ENCODE measurements around the gene PCDHGB5.
"Not testable (repeated sequence)": the region's sequence is repeated elsewhere in the genome, so short reads cannot be mapped to it uniquely, and the experiment has no call there.

Gene PCDHGB5

GRCh38 chr5:141375444-141376155 is 22.1 kb upstream of the PCDHGB5 start:
- DNase-seq (ENCODE audit: low read depth in 2 of 2, low spot score in 1 of 2): not testable (repeated sequence)

- no peak for DNase-seq (ENCODE audit: low read depth in 2 of 2, low spot score in 1 of 2)
These were observed 15.1 kb upstream of the PCDHGB5 start, which contains the start of gene PCDHGA7 for GRCh38 chr5:141382469-141383294. TSS of gene PCDHGA7 (plus strand) at chr5:141382742. CDS start at chr5:141382900, 158 bp downstream.

GRCh38 chr5:141383345-141383744 is 14.4 kb upstream of the PCDHGB5 start:
- no peak for DNase-seq (ENCODE audit: low read depth in 2 of 2, low spot score in 1 of 2)

GRCh38 chr5:141384471-141385267 is 13.1 kb upstream of the PCDHGB5 start:
- DNase-seq (ENCODE audit: low read depth in 2 of 2, low spot score in 1 of 2): no peak

- not testable (repeated sequence) for DNase-seq (ENCODE audit: low read depth in 2 of 2, low spot score in 1 of 2)
These were observed 10.0 kb upstream of the PCDHGB5 start, which contains the start of gene PCDHGB4 for GRCh38 chr5:141387557-141388311. TSS of gene PCDHGB4 (plus strand) at chr5:141387698. CDS start at chr5:141387885, 187 bp downstream.

GRCh38 chr5:141388661-141389060 is 9.1 kb upstream of the PCDHGB5 start:
- no peak for DNase-seq (ENCODE audit: low read depth in 2 of 2, low spot score in 1 of 2)

GRCh38 chr5:141389153-141390042 is 8.3 kb upstream of the PCDHGB5 start:
- no peak for DNase-seq (ENCODE audit: low read depth in 2 of 2, low spot score in 1 of 2)

- no peak for DNase-seq (ENCODE audit: low read depth in 2 of 2, low spot score in 1 of 2)
These were observed 5.1 kb upstream of the PCDHGB5 start, which contains the start of gene PCDHGA8 for GRCh38 chr5:141392429-141393198. TSS of gene PCDHGA8 (plus strand) at chr5:141392633. CDS start at chr5:141392814, 181 bp downstream.

- no peak for DNase-seq (ENCODE audit: low read depth in 2 of 2, low spot score in 1 of 2)
These were observed 4.5 kb upstream of the PCDHGB5 start for GRCh38 chr5:141393267-141393666.

GRCh38 chr5:141394401-141395187 is 3.2 kb upstream of the PCDHGB5 start:
- not testable (repeated sequence) for DNase-seq (ENCODE audit: low read depth in 2 of 2, low spot score in 1 of 2)

GRCh38 chr5:141398608-141399007 is 861 bp downstream of the PCDHGB5 start:
- DNase-seq (ENCODE audit: low read depth in 2 of 2, low spot score in 1 of 2): no peak

GRCh38 chr5:141399555-141400258 is 2.0 kb downstream of the PCDHGB5 start:
- no peak for DNase-seq (ENCODE audit: low read depth in 2 of 2, low spot score in 1 of 2)

GRCh38 chr5:141402553-141403243 is 5.0 kb downstream of the PCDHGB5 start, which contains the start of gene PCDHGA9:
TSS of gene PCDHGA9 (plus strand) at chr5:141402778. CDS start at chr5:141402953, 175 bp downstream.
- DNase-seq (ENCODE audit: low read depth in 2 of 2, low spot score in 1 of 2): no peak

- DNase-seq (ENCODE audit: low read depth in 2 of 2, low spot score in 1 of 2): no peak
These were observed 5.6 kb downstream of the PCDHGB5 start for GRCh38 chr5:141403387-141403786.

GRCh38 chr5:141407790-141408505 is 10.2 kb downstream of the PCDHGB5 start, which contains the start of gene PCDHGB6:
TSS of gene PCDHGB6 (plus strand) at chr5:141408021. CDS start at chr5:141408203, 182 bp downstream.
- not testable (repeated sequence) for DNase-seq (ENCODE audit: low read depth in 2 of 2, low spot score in 1 of 2)

Measured in stimulated activated CD8-positive, alpha-beta memory T cell treated with anti-CD3 and anti-CD28 coated beads, Interleukin-4, amount 100 ng/mL, for 4 hours (primary cell).